Fibroblast of skin of back (primary cell): ENCODE measurements around the gene MYO1E.
A peak's percentile ranks its signal among the peaks of the same experiment; 100 is the strongest.

ENCODE experiments used
- DNase-seq: peaks from one replicate; pipeline ENCODE4 v3.0.0-alpha.2; 2013

MYO1E gene

GRCh38 chr15:59259137-59259943 is 113.3 kb downstream of the MYO1E start:
- no peak for DNase-seq

- DNase-seq = no peak
These were observed 114.4 kb downstream of the MYO1E start for GRCh38 chr15:59258317-59258716.

- DNase-seq = no peak
These were observed 115.5 kb downstream of the MYO1E start for GRCh38 chr15:59257140-59257539.

DNA sequence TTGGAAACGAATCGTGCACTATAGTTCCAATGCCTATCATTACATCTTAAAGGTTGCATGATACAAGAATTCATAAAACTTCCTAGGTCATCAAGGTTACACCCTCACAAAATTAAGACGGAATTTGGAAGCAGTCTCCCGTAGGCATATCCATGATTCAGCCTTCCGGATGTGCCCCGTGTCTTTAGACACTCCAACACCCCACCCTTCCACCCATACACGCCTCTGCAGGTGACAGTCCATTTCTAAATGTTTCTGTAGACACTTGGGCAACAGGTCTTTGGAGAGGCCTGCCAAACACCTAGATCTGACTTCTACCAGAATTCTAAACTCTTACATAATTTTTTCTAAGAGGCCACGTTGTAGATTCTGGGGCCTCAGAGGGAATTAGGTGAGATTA is 116.2 kb downstream of the MYO1E start:
- DNase-seq = no peak

DNA sequence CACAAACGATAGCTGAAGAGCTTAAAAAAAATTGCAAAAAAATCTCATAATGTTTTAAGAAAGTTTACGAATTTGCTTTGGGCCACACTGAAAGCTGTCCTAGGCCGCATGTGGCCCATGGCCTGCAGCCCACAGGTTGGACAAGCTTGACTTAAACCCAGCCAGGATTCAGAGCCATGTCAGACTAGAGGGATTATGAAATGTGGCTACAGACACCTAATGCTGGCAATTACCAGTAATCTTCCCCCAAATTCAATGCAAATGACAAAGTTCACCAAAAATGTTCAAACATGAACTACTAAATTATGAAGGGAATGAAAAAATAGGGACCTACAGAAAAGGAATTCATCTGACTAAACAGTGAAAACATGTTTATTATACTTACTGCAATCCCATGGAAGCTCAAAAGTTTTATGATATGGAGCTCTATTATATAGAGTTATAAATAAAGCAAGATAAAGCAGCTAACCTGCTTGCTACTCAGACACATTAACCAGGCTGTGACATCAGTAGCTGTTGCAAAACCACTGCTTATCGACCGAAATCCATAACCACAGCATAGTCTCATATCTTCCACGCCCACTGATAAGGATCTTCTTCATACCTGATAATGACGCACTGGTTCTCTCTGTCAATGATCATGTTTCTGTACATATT is 116.9 kb downstream of the MYO1E start:
- DNase-seq = no peak

DNA sequence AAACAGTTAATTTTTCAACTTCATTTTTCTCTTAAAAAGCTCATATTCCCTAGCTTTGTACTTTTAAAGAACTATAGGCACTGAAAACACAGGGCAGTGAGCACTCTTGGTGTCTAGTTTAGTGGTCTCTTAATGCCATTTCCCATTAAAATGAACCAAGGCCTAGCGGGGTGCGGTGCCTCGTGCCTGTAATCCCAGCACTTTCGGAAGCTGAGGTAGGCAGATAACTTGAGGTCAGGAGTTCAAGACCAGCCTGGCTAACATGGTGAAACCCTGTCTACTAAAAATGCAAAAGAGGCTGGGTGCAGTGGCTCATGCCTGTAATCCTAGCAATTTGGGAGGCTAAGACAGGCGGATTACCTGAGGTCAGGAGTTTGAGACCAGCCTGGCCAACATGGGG is 120.5 kb downstream of the MYO1E start:
- DNase-seq = no peak

GRCh38 chr15:59251001-59251845 is 121.4 kb downstream of the MYO1E start:
- DNase-seq = no peak

- no peak for DNase-seq
These were observed 122.4 kb downstream of the MYO1E start for GRCh38 chr15:59250249-59250648.

- no peak for DNase-seq
These were observed 122.9 kb downstream of the MYO1E start for GRCh38 chr15:59249816-59250215.

DNA sequence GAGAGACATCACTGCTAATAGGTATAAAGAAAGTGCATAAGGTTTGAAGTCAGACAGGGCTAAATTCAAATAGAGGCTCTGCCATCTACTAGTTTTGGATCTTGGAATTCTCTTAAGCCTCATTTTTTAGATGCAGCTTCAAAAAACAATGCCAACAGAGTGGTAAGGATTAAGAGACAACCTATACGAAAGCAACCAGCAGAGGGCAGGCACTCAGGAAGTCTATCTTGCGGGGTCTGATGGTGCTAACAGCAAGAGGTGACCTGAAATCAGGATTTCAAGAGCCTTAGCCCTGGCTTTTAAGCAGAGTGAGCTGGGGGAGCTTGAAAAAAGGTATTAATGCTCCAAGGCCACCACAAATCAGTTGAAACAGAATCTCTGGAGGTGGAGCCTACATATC is 125.3 kb downstream of the MYO1E start:
- DNase-seq = peak; percentile 64

- no peak for DNase-seq
These were observed 127.1 kb downstream of the MYO1E start for GRCh38 chr15:59245559-59245958.

DNA sequence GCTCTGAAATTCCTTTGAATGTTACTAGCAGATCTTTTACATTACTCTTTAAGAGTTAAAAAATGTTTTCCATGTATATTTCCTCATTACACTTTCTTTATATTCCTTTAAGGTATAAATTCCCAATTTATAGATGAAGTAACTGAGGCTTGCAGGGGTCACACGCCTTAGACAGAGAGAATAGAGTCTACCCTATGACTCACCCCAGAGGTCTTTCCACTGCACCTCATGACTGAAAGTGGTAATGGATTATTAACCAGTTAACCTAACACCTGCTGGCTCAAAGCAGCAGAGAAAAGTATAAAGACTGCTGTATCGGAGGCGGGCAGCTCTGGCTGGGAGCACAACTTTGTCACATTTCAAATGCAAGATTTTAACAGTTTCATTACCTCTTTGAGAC is 128.3 kb downstream of the MYO1E start:
- DNase-seq = no peak

DNA sequence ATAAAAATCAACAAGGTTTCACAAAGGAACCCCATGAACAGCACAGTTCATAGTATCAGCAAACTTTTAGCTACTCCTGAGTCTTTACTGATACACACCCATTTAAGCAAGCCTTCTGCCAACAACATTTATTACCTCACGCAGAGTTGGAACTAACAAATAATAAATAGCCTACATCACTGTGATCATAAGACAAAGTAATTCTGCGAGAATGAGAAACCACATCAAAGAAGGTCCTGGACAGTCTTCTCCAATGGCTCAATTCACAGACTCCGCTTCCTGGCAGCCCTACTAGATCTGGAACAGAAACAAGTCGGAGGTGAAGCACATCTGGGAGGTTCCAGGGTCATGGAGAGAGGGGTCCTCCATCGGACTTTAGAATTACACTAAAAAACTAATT is 129.0 kb downstream of the MYO1E start:
- no peak for DNase-seq

DNA sequence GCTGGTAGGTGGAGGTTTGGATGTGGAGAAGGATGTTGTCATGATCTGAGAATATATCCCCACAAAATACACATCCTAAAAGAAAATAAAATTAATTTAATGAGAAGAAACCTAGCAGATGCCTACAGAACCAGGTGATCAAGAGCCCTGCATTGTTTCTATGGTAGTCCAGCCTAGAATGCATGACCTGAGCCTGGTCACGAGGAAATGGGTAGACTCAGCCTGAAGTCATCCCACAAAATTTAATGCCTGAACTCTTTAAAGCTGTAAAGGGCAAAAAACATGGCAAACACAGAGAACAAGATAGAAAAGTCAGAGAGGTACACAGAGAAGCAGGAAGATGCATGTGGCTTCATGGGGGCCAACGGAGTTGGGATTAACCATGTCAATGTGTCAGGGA is 130.0 kb downstream of the MYO1E start:
- no peak for DNase-seq

GRCh38 chr15:59240036-59240435 is 132.6 kb downstream of the MYO1E start:
- DNase-seq = no peak

- DNase-seq = peak; percentile 18
These were observed 134.7 kb downstream of the MYO1E start for GRCh38 chr15:59237924-59238331.

DNA sequence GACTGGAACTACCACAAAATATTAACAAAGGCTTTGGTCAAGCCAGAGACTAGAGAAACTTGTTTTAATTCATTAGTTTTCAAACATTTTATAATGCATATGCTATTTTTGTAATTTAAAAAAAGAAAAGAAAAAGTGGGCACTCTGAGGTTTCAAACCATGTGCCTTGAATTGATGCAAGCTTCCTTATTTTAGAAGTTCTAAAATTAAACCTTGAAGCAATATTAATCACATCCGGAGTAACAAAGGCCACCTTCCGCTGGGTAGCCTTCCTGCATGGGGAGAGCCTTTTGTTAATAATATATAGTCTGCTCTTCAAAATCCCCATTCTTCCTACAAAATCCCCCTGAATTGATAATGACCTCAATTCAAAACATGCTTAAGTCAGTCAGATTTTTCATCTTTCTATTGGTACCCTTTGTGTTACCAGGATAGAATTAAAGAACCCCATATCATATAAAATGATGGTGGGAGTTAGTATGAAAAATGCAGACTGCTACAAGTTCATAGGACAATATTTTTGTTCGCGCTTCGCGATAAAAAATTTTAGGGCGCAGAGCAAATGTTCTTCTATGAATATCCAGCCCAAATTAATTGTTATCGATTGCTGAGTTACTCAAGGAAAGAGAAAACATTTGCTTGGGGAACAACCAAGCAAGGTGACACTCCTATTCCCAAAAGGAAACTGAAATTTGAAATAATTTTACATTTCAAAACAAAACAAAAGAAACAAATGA is 135.4 kb downstream of the MYO1E start:
- DNase-seq = peak; percentile 37

DNA sequence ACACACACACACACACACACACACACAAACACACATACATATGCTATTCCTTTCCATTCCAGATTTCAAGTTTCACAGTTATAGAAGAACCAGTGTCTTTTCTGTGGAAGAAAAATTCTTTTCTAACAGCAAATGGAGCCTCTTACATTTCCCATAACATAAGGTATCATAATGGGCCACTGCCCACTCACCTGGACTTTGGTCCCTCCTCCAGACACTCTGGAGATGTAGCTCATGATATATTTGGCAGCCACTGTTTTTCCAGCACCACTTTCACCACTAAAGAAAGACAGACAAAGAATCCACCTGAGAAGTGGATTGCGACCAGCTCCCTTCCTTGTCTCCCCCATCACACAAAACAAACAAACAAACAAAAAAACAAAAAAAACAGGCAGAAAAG is 136.3 kb downstream of the MYO1E start:
- no peak for DNase-seq

DNA sequence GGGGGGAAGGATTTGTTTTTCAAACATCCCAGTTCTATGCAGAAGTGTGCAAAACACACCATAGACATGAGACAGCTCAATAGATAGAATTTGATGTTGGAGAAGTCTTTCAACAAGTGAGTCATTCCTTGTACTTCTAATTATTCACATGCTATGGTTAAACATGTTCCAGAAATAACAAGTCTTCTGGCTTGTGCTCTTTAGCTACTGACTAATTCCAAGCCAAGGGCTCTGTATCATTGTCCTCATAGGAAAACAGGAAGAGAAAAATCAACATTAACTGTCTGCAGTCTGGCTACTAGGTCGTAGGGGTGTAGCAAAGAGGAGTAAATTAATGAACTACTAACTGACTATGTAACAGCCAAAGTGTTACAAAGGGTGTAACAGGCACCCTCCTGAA is 140.2 kb downstream of the MYO1E start:
- peak; percentile 96 for DNase-seq

GRCh38 chr15:59230531-59231055 is 142.1 kb downstream of the MYO1E start:
- DNase-seq = no peak

GRCh38 chr15:59229453-59229852 is 143.2 kb downstream of the MYO1E start:
- no peak for DNase-seq

DNA sequence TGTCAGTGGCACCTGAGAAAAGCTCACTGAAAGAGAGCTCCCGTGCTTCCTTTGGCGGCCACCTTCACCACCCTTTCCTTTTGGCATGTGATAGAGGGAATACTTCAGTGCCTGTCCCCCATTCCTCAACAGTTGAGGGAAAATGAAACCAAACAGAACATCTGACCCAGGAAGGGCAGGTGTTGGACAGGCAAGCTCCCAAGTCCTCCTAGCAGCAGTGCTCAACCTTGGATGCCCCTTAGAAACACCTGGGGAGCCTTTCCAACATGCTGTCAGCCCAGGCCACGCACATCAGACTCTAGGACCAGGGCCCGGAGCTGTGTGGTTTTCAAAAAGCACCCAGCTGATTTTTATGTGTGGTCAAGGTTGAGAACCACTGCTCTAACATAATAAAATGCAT is 143.7 kb downstream of the MYO1E start:
- DNase-seq = no peak
